HG03457 (cell line): ENCODE data around the gene DMGDH.

Source experiments
- ATAC-seq: cut with Tn5 transposase; IDR thresholded peaks from one replicate; pipeline ENCODE4 v1.9.1; 2021; ENCODE audit warnings: moderate number of reproducible peaks; ENCODE audit not compliant: unreplicated experiment

Gene DMGDH

GRCh38 chr5:79069488-79070349 is at the start of gene DMGDH, which contains the start of gene BHMT2:
TSS of gene DMGDH (minus strand) at chr5:79069674. CDS start at chr5:79069620, 54 bp downstream.
TSS of gene BHMT2 (plus strand) at chr5:79069767. CDS start at chr5:79069783, 16 bp downstream.
- ATAC-seq = no peak

GRCh38 chr5:79112703-79113058 is 43.2 kb upstream of the DMGDH start:
- no peak for ATAC-seq

GRCh38 chr5:79111960-79112702 is 42.7 kb upstream of the DMGDH start:
- no peak for ATAC-seq

- no peak for ATAC-seq
These were observed 42.0 kb upstream of the DMGDH start, which contains the start of gene BHMT for GRCh38 chr5:79111387-79111959. TSS of gene BHMT (plus strand) at chr5:79111809. CDS start at chr5:79111886, 77 bp downstream.

GRCh38 chr5:79109527-79110492 is 40.3 kb upstream of the DMGDH start:
- ATAC-seq = no peak

GRCh38 chr5:79108792-79109191 is 39.3 kb upstream of the DMGDH start:
- ATAC-seq = no peak

DNA sequence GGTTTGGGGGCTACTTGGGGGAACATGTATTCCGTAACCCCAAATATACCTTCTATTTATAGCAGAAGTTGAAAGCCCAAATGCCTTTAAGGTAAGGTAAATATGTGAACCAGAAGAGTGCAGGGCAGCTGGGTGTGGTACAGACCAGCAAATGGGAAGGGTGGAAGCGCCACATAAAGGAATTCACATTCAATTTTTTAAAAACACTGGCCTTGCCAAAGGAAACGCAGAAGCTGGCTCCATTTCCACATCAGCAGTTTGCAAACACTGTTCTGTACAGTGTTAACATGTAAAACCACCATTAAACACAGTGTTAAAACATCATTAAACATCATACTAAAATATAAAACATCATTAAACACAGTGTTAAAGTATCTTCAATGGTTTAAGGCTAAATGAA is 38.6 kb upstream of the DMGDH start:
- ATAC-seq = no peak

GRCh38 chr5:79107020-79107796 is 37.7 kb upstream of the DMGDH start:
- no peak for ATAC-seq

DNA sequence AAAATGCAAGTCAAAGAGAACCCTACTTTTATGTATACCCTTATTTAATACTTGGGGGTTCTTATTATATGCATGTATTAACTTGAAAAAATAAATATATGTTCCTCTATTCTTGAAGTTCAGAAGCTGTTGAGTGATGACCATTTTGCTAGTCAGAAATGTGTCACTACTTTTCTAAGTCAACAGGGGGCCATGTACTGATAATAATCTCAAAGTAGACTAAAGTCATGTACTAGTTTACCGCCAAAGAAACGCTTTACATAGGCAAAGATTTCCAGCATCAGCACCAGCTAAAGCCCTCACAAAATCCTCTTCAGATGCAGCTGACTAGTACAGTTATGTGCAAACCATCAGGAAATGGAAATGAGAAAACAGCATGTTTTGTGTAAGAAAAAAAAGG is 36.4 kb upstream of the DMGDH start:
- no peak for ATAC-seq

GRCh38 chr5:79093762-79094161 is 24.3 kb upstream of the DMGDH start:
- no peak for ATAC-seq

DNA sequence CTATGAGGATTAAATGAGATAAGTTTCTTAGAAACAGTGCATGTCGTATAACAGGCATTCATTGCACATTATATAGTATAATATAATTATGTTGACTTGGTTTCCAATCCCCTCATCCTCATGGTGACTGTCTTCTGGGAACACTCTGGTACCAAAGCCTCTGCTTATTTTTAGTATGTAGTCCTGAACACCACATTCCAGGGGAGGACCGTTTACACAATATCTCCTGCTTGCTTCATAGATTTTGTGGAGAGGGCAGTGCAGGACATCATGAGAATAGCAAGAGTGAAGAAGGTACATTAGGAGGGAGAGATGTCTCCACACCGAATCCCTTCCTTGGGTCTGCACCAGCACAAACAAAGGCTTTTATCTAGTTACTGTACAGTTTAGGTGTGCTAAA is 21.6 kb upstream of the DMGDH start:
- no peak for ATAC-seq

- ATAC-seq = no peak
These were observed 19.0 kb upstream of the DMGDH start for GRCh38 chr5:79088507-79088906.

DNA sequence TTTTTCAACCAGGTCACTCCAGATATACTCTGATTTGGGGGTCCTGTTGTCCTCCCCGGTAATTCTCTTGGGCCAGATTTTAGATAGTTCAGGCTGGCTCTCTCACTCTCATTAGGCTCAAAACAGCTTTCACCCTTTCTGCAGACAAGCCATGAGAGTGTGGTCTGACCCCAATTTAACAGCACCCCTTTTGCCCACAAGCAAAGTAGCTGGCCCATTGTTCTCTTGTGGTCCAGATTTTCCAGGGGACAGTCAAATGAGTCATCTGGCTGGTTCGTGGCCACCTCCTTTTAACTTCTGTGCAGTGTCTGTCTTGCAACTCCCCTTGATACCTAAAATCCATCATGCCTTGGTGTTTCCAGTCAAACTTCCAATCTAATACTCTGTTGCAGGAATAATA is 16.6 kb upstream of the DMGDH start:
- no peak for ATAC-seq

GRCh38 chr5:79081779-79082178 is 12.3 kb upstream of the DMGDH start:
- no peak for ATAC-seq

DNA sequence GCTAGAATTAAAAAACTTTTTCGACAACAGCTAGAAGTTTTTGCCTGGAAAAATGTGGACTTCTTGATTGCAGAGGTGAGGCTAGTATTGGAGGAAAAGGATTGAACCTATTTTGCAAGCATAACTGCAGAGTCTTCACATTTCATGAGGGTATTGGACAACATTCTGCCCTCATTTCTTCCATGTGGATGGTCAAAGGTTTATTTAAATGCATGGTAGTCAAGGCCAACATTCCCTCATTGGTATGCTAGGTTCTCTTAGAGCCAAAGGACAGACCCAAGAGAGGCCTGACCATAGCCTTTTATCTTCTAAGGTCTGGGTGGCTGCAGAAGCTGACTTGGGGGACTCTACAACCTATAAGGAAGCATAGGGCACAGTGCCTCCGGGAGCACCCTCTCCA is 11.3 kb upstream of the DMGDH start:
- ATAC-seq = no peak

- ATAC-seq = no peak
These were observed 8.3 kb upstream of the DMGDH start for GRCh38 chr5:79077680-79078365.

DNA sequence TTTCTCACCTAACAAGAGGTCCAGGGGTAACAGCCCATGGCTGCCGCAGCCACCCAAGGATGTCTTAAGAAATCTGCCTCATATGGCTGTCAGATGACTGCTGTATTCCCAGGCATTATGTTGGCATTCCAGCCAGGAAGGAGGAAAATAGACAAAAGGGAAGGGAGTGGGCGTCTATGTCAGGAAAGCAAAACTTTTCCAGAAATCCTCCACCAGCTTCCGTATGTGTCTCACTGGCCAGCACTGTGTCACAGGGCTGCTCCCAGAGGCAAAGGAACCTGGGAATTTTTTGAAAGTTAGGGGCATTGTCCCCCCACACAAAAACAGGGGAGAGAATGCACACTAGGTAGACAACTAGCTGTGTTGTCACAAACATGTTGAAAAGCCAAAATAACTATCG is 7.3 kb upstream of the DMGDH start:
- no peak for ATAC-seq

DNA sequence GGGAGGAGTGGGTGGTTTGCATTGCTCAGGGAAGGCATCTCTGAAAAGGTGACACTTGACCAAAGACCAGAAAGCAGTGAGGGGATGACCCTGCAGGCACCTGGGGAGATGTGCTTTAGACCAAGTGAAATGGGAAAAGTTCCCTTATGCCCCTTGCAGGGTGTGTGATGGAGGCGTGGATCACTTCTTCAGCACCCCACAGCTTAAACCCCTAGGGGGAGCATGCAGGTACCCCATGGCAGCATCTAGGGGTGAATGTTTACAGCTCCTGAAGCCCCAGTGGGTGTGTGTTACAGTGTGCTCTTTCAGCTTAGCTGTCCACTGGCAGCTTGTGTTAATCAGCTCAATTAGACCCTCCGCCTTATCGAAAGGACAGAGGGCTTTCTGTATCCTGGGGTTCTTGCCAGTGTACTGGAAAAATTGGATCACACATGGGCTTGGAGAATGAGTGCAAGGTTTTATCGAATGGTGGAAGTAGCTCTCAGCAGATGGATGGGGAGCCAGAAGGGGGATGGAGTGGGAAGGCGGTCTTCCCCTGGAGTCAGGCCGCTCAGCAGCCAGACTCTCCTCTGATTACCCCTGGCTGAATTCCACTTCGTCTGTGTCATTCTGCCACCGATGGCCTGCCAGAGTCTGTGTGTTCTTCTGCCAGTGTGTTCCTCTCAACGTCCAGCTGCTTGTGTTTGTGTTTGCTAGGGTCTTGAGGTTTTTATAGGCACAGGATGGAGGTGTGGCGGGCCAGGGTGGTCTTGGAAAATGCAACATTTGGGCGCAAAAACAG is 6.4 kb upstream of the DMGDH start:
- ATAC-seq = no peak
